GM18502 (cell line): ENCODE data around the gene TRIM46.
A peak's percentile ranks its signal among the peaks of the same experiment; 100 is the strongest.
"Not testable (repeated sequence)": the region's sequence is repeated elsewhere in the genome, so short reads cannot be mapped to it uniquely, and the experiment has no call there.

Source experiments
- ATAC-seq: cut with Tn5 transposase; IDR thresholded peaks from one replicate; pipeline ENCODE4 v1.9.1; 2021; ENCODE audit warnings: mild to moderate bottlenecking; ENCODE audit not compliant: unreplicated experiment, poor library complexity

The TRIM46 gene

DNA sequence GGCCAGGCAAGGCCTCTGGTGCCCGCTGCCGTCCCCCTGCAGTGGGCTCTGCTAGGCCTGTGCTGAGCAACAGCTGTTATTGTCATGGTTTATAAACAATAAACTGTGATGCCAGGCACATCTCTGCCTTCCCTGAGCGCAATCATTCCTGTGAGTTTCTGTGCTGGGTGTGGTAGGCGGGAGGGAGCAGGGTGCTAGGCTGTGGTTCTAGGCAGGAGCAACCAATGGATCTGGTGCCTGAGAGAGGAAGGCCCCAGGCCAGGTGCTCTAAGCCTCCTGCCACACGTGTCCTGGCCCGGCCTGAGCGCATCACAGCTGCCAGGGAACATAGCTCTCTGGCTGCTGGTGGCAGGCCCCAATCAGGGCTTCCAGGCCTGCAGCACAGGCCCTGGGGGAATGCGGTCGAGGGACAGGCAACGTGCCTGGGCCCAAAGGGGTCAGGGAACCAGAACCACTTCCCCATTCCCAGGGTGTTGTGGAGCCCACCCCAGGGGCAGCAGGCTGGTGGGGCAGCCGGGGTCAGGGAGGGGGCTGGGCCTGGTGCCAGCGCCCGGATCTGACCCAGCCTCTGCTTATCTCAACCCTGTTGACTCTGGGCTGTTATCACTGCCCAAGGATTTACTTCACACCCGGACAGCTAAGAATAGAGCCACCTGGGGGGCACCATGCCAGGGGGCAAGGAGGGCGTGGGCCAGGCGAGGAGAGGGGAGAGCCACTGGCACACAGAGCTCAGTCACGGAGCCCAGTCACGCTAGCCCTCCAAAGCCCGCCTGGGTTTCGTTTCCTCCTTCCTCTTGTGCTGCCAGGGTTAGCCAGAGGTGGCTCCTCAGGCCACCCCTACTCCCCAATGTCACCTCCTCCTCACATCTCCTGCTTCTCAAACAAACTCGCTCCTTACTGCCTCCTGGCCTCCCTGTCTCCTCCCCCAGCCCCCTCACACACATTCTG, 11.5 kb downstream of the TRIM46 start:
- ATAC-seq = peak; percentile 82

DNA sequence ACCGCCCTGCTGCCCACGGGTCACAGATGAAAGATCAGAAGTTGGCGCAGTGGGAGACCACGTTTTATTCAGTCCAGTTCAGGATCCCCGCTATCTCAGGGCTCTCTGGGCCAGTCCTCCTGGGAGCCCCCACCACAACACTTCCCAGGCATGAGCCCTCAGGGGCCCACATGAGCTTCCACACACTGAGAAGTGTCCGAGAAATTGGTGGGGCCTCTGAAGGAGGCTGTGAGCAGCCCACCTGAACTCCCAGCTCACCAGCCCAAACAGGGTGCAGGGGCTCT, 12.1 kb downstream of the TRIM46 start:
- ATAC-seq = peak; percentile 6

DNA sequence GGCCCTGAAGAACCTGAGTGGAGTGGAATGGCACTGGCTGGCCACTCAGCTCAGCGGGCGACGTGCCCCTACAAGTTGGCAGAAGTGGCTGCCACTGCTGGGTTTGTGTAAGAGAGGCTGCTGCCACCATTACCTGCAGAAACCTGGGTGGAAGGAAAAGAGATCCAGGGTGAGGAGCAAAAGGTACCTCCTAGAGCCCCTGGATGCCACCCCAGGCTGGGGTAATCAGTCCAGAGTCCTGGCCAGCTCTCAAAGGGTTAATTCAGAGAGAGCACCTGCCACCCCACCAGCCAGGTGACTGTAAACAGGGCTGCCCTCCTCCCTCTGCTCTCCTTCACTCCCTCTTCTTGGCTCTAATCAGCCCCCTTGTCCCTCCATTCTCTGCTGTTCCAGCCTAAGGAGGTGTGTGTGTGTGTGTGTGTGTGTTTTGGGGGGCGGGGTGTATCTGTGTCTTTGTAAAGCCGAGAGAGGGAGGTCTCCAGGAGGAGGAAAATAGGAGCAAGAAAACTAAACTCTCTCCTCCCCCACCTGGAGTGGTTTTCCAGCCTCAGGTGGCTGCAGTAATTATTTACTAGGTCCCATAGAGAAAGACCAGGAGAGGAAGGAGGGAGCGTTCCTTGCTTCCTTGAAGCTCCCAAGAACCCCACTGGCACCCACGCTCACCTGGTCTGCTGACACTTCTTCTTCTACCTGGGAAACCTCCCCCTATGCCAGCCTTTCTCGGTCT, 12.6 kb downstream of the TRIM46 start:
- ATAC-seq = no peak

DNA sequence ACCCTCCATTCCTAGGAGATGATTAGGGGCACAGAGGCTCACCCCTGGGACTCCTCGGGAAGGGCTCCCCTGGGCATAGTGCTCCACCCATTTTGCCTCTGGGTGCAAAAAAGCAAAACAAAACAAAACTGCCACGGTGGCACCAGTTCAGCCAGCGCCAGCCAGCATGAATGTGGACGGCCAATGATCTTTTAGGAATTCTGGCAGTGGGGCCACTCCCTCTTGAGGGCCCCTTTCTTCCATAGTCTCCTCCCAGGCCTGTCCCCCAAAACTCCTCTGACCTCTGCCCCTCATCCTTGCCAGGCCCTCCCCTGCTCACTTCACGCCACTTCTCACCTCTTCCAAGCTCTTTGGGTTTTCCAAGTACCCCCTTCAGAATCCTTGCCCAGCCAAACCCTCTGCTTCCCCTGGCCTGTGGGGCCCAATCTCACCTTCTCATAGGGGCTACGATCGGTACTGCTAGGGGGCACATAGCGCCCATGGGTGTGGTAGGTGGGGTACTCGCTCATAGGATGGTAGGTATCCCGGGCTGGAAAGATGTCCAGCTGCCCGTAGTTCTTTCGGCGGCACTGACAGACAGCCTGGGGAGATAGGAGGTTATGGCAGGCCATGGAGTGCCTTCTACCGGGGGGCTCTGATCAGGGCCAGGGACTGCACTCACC, 13.3 kb downstream of the TRIM46 start:
- no peak for ATAC-seq

DNA sequence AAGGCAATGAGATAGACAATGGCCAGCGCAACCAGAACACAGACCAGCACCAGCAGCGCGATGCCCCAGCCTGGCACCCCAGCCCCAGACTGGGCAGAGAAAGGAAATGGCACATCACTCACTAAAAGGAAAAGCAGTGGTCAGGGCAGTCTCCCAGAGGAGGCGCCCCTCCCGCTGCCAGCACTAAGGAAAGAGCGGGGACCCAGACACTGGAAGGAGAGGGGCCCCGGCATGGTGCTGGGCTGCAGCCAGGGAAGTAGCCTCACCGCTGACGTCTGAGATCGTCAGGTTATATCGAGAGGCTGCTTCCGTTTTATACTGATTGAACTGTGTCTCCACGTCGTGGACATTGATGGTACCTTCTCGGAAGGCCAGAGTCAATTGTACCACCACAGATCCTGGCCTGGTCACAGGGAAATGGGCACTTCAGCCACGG, 13.8 kb downstream of the TRIM46 start:
- no peak for ATAC-seq

DNA sequence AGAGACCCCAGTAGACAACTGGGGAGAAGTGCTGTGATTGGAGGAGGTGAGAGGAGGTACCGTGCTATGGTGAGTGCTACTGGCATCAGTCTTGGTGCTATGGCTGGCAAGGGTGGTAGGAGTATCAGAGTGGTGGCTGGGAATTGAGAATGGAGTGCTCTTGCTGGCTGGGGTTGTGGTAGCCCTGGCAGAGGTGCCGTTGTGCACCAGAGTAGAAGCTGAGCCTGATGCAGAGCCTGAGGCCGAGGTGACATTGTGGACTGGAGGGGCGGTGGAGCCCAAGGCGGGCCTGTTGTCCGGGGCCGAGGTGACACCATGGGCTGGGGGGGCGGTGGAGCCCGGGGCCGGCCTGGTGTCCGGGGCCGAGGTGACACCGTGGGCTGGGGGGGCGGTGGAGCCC, 14.6 kb downstream of the TRIM46 start:
- no peak for ATAC-seq

DNA sequence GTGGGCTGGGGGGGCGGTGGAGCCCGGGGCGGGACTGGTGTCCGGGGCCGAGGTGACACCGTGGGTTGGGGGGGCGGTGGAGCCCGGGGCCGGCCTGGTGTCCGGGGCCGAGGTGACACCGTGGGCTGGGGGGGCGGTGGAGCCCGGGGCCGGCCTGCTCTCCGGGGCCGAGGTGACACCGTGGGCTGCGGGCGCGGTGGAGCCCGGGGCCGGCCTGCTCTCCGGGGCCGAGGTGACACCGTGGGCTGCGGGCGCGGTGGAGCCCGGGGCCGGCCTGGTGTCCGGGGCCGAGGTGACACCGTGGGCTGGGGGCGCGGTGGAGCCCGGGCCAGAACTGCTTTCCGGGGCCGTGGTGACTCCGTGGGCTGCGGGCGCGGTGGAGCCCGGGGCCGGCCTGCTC, 16.3 kb downstream of the TRIM46 start:
- ATAC-seq = not testable (repeated sequence)

DNA sequence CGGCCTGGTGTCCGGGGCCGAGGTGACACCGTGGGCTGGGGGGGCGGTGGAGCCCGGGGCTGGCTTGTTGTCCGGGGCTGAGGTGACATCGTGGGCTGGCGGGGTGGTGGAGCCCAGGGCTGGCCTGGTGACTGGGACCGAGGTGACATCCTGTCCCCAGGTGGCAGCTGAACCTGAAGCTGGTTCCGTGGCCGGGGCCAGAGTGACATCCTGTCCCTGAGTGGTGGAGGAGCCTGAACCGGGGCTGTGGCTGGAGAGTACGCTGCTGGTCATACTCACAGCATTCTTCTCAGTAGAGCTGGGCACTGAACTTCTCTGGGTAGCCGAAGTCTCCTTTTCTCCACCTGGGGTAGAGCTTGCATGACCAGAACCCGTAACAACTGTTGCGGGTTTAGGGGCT, 18.3 kb downstream of the TRIM46 start:
- no peak for ATAC-seq

DNA sequence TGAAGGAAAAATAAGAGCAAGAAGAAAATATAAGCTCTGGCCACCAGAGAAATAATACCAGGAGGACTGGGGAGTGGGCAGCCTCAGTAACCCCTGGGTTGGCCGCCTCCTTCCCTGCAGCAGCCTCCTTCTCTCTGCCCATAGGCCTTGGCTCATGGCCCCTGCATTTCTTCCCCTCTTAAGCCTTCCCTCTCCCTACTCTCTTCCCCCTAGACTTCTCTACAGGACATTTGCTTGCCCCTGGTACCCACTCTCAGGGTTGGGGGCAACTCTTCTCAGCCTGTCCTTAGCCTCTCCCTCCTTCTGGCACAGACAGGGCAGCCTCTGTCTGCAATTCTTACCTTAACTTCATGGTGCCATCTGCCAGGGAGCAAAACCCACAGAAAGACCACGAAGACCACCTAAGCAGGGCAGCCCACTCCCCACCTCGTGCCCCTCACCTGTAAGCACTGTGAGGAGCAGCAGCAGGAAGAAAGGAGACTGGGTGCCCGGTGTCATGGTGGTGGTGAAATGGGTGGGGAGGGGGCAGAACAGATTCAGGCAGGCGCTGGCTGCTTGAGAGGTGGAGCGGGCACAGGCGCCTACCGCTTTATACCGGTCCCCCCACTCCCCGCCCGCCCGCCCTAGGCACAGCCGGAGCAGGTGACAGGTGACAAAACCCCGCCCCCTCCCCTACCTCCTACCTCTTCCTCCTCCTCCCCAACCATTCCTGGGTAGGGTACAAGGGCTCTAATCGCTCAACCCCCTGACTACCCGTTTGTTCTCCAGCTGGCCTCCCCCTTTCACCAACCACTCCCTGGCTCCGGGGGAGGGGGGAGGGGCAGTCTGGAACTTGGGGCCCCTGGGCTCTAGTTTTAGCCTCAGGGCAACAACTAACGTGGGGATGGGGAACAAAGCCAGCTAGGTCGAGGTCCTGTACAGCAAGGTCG, 19.0 kb downstream of the TRIM46 start:
- no peak for ATAC-seq

DNA sequence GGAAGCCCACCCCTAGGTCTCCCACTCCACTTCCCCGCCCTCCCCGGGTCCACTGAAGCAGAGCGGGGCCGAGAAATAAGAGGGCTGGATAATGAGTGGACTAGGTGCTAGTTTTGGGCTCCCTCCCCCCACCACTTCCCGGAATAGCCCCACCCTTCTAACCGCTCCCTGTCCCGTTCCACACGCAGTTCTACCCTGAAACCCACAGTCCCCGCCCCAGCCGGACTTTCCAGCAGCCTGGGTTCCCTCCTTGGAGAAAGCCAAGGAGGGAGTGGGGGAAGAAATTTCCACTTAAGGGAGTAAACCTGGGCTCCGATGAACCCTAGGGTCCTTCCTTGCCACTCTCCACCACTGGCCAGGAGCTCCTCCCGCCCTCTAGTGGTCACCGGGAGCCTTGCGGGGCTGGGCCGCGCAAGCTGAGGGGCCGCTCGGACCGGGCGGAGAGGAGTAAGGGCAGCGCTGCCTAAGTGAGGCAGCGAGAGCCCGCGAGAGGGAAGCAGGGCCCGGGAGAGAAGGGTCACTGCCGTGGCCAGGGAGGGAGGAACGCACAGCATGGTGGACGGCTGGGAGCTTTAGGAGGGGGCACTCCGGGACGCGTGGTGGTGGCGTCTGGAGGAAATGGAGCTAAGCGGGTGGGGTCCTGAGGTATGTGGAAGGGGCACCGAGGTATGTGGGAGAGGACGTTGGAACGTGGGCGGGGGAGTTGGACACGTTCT, 19.8 kb downstream of the TRIM46 start:
- ATAC-seq = peak; percentile 64

DNA sequence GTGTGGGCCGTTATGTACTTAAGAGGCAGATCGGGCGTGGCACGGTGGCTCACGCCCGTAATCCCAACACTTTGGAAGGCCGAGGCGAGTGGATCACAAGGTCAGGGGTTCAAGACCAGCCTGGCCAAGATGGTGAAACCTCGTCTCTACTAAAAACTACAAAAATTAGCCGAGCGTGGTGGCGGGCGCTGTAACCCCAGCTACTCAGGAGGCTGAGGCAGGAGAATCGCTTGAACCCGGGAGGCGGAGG, 20.3 kb downstream of the TRIM46 start:
- ATAC-seq = not testable (repeated sequence)

DNA sequence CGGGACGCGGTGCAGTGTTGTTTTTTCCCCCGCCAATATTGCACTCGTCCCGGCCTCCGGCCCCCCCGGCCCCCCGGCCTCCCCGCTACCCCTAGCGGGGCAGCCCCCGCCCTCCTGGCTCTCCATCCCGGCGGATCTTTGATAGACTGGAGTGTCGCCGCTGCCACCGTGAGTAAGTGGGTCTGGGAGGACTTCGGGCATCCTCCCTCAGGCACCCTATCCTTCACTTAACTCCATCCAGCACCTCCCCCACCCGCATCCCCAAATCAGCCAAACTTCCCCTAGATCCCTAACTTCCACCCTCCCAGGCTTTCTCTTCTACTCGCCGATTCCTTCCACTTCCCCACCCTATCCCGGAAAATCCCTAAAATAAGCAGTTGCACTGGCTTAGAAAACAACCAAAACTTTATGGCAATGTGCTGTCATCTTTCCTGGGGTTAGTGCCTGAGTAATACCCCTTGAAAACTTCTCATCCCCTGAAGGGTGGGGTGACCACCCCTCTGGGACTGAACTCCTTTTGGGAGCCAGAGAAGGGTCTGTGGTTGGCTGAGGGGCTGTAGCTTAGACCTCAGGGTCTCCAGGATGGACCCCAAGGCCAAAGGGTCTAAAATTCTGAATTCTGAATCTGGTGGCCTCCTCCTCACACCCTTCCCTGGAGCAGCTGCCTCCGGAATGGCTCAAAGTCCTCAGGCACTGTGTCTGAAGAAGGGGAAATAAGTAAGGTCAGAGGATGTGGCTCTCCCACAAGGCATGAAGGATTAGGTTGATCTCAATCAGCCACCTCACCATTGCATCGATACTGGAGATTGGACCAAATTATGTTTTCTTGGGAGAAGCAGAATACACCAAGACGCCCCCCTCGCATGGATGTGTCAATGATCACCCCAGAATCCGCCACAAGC, 21.8 kb downstream of the TRIM46 start:
- peak; percentile 11 for ATAC-seq

DNA sequence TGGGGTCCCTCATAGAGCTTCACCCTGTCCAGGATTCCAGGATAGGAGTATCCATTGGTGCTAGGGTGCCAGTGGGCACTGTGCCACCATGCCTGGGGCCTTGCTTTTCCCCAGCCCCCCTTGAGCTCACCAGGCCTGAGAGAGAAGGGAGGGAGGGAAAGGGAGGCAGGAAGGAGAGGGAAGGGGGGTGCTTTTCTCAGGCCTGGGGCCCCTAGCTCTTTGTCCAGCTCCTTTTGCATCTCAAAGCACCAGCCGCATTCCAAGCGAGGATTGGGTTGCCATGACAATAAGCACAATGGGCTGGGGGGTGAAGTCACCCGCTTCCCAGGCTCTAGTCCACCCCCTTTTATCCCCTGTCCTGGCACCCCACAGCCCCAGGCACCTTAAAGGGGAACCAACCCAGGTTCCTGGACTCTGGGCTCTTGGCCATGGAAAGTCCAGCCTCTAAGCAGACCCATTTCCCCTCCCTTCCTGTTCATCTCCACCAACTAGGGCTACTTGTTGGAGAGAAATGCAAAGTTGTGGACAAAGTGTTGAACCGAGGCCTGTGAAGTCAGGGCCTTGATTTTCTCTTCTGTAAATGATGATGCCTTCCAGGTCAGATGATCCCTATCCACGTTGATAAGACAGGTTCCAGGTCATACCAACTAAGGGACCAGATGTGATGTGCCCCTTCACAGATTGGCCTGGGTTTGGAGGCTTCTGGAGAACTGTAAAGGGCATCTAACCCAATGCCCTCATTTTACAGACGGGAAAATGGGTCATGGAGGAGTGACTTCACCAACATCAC, 22.6 kb downstream of the TRIM46 start:
- ATAC-seq = no peak

DNA sequence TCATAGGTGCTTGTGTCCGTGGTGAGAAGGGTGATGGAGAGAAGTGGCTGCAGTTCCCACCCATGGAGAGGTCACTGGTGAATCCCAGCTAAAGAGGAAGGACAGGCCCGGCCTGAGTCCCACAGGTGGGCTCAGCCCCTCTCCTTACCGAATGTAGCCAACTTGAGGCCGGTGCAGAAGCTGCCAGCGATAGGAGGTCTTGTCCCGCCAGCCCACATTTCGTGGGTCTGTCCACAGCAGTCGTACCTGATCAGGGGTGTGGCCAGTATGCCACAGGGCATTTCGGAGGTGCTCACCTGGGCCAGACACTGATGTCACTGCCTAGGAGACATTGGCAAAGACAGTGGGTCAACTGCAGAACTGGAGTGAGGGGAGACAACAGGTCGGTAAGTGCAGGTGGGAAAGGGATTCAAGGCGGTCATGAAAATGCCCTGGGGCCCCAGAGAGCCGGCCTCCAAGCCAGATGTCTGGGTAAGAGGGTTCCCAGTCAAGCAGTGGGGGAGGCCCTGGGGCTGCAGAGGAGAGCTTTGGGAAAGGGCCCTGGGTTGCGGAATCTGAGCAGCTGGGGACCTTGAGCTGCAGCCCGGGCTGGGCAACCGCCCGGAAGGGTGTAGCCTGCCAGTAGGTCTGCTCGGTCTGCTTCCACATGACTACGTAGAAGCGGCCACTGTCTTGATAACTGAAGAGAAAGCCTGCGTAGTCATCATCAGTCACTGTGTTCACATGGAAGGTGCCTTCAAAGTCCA, 23.4 kb downstream of the TRIM46 start:
- ATAC-seq = no peak

DNA sequence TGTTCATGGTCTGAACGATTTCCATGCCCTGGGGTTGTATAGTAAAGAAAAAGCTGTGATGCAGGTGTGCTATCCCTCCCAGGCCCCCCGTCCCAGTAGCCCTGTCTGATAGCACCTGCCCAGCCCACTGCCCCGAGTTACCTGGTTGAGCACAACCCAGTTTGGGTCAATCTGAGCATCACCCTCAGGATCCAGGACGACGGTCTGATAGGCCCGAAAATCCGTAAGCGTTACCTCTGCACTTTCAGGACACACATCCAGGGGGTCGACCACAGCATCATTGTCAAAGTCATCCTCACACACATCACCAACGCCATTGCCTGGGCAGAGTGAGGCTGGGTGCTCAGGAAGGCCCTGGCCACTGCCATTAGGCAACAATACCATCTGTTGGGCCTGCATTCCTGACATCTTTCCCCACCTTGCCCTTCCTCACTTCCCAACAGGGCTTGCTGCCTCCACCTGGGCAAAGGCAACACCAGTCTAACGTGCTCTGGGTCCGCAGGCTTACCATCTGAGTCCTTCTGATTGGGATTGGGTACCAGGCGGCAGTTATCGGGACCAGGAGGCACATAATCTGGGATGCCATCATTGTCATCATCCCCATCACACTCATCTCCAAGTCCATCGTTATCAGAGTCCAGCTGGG, 24.4 kb downstream of the TRIM46 start:
- ATAC-seq = no peak

DNA sequence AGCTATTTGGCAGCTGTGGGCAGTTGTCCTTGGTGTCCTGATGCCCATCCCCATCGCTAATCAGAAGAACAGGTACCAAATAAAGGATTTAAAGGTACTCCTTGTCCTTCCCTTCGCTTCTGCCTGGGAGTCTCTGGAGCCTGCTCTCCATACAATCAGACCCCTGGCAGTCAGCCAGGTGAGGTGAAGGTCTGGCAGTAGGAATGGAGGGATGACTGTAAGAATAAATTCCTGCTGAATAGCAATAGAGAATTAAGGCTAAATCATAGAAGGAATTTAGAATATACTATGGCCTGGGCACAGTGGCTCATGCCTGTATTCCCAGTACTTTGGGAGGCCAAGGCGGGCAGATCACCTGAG, 24.9 kb downstream of the TRIM46 start:
- ATAC-seq = no peak

DNA sequence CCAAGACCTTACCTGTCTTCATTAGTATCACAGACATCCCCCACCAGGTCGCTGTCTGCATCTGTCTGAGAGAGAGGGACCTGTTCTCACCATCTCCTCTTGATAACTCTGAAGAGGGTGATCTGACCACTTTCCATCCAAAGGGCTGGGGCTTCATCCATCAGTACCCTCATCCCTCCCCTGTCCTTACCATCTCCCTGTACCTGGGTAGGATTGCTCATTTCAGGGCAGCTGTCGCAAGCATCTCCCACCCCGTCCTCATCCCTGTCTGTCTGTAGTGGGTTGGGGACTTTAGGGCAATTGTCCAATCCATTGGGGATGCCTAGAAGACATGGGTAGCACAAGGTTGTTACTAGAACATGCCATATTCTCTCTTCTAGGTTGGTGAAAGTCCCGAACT, 26.1 kb downstream of the TRIM46 start:
- ATAC-seq = no peak
